HAP-1 (cell line): ENCODE data around the gene OPRL1.
A peak's percentile ranks its signal among the peaks of the same experiment; 100 is the strongest.

Experiments
- DNase-seq, 2 experiments: peaks; one replicate each; pipeline ENCODE4 v3.0.0-alpha.2; 2016 to 2020; ENCODE audit warnings: low spot score in 2 of 2
- H3K27me3 ChIP-seq: fragments of 250-450 bp; sonication (Bioruptor Pico); 2 replicates; pipeline ENCODE4 v1.5.1; 2020; ENCODE audit warnings: low read depth, mild to moderate bottlenecking, moderate library complexity
- H3K36me3 ChIP-seq: fragments of 250-450 bp; sonication (Bioruptor Pico); replicated peaks from 2 replicates; pipeline ENCODE4 v1.5.1; 2020; ENCODE audit warnings: mild to moderate bottlenecking
- H3K4me1 ChIP-seq: fragments of 250-450 bp; sonication (Bioruptor Pico); 2 replicates; pipeline ENCODE4 v1.5.1; 2020; ENCODE audit warnings: mild to moderate bottlenecking
- H3K4me3 ChIP-seq: fragments of 250-450 bp; sonication (Bioruptor Pico); 2 replicates; pipeline ENCODE4 v1.5.1; 2020; ENCODE audit warnings: mild to moderate bottlenecking, moderate library complexity
- H3K9me3 ChIP-seq: fragments of 250-450 bp; sonication (Bioruptor Pico); 2 replicates; pipeline ENCODE4 v1.5.1; 2020; ENCODE audit warnings: mild to moderate bottlenecking, moderate library complexity
- in situ Hi-C: fragments of 300-500 bp; cut with MboI; formaldehyde crosslinking; loops from 3 replicates; pipeline ENCODE4 v1.14.3; 2020; ENCODE audit warnings: low sequenced_read_pairs, inconsistent platforms, mixed read lengths

Gene OPRL1

GRCh38 chr20:64068386-64069208 lies 11.3 kb upstream of the OPRL1 start:
- peaks cover 4% of the 10 kb centered on the region; the same call in 1 of the 2 replicates for H3K4me1 ChIP-seq
- no peak for DNase-seq
- no peak overlapping the region for H3K4me3 ChIP-seq
- H3K9me3 ChIP-seq, result no peaks in the 10 kb centered on the region
- in situ Hi-C loops, result no loop called here
- H3K36me3 ChIP-seq, result peaks cover 1% of the 10 kb centered on the region; the same call in 1 of the 2 replicates
- H3K27me3 ChIP-seq, result no peaks in the 10 kb centered on the region

DNA sequence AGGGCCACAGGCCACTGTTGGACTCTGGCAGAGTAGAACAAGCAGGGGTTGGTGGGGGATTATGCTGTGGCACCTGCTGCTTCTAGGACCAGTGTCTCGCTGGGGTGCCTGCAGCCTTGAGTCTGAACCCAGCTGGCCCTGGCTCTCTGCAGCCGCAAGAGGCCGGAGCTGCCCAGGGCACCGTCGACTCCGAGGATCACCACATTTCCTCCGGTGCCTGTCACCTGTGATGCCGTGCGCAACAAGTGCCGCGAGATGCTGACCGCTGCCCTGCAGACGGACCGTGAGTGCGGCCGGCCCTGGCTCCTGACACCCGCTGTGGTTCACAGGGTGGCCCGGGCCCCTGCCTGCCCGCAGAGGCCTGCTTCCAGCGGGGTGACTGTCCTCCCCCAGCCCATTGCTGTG lies 10.7 kb upstream of the OPRL1 start:
- Histone ChIP-seq H3K27me3 (no peaks in the 10 kb centered on the region), H3K9me3 (no peaks in the 10 kb centered on the region), H3K36me3 (peaks cover 2% of the 10 kb centered on the region; the same call in 1 of the 2 replicates), H3K4me3 (no peak overlapping the region), H3K4me1 (no peaks in the 10 kb centered on the region)
- in situ Hi-C loops, result no loop called here
- no peak for DNase-seq

DNA sequence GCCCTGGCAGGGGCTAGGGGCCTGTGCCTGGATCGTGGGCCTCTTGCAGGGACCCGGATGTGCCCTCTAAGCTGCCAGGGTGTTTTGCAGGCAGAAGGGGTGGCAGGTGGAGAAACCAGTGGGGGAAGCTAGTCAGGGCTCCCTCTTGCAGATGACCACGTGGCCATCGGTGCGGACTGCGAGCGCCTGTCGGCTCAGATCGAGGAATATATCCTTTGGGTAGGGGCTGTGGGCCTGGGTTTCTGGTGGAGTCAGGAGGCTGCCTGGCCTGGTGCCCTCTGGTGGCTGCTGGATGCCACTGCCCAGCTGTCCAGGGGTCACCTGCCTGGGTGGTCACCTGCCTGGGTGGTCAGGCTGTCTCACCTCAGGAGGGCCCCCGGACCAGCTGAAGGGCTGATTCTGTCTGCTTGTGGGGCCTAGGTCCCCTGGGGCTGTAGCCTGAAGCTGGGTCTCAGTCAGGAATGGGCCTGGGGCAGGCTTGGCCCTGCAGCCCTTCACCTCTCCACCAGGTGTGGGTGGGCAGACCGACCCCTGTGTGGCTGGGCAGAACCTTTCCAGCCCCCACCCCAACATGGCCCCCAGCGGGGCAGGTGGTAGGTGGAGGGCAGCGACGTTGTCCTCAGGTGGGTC lies 10.2 kb upstream of the OPRL1 start:
- peak in 1 of 2 experiments; percentile 68 for DNase-seq
- Histone ChIP-seq H3K4me1 (no peaks in the 10 kb centered on the region), H3K36me3 (peaks cover 2% of the 10 kb centered on the region; the same call in 1 of the 2 replicates), H3K27me3 (no peaks in the 10 kb centered on the region), H3K9me3 (no peaks in the 10 kb centered on the region), H3K4me3 (no peak overlapping the region)
- in situ Hi-C loops, result no loop called here

GRCh38 chr20:64070244-64070993 lies 9.5 kb upstream of the OPRL1 start:
- no peaks in the 10 kb centered on the region for H3K27me3 ChIP-seq
- no peaks in the 10 kb centered on the region for H3K4me1 ChIP-seq
- in situ Hi-C loops, result no loop called here
- no peak for DNase-seq
- no peak overlapping the region for H3K4me3 ChIP-seq
- H3K36me3 ChIP-seq, result peaks cover 2% of the 10 kb centered on the region; the same call in 1 of the 2 replicates
- no peaks in the 10 kb centered on the region for H3K9me3 ChIP-seq

DNA sequence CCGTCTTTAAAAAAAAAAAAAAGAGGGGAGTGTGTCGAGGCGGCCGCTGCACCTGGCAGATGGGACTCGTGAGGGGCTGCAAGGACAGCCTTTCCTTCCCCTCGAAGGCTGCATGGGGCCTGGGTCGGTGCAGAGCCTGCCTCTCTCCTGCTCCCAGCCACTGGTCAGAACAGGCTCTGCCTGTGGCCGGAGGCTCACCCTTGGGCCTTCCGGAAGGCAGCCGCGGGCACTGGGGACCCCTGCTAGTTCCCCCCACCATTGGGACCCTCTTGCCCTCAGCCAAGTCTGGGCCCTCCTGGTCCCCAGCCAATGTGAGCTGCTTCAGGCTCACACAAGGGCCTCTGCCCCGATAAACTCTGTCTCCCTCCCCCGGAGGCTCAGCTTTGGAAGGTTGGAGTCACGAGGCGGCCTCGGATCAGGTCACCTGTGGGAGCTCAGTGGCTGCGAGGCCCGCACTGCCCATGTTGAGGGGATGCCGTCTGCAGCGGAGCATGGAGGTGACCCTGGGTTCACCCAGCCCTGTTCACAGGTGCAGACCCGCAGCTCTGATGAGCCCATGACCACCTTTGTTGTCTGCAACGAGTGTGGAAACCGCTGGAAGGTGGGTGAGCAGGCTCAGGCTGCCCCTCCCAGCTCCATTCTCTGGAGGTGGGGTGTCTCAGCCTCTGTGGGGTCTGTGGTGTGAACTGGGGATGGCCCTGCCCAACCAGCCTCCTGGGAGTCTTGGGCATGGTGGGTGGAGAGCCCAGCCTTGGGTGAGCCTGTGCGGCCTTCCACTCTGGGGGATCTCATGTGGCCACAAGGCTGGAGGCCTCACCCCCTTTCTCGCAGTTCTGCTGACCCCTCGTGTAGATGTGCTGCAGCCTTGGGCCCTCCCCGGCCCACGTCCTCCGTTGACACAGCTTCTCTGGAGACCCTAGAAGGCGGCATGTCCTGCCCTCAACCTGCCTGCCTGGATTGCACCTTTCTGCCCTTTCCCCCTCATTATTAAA lies 8.2 kb upstream of the OPRL1 start:
- Histone ChIP-seq H3K36me3 (peaks cover 2% of the 10 kb centered on the region; the same call in 1 of the 2 replicates), H3K9me3 (no peaks in the 10 kb centered on the region), H3K27me3 (no peaks in the 10 kb centered on the region), H3K4me1 (no peaks in the 10 kb centered on the region), H3K4me3 (no peak overlapping the region)
- in situ Hi-C loops, result no loop called here
- no peak for DNase-seq

- H3K4me1 ChIP-seq, result no peaks in the 10 kb centered on the region
- no peaks in the 10 kb centered on the region for H3K9me3 ChIP-seq
- in situ Hi-C loops, result no loop called here
- no peaks in the 10 kb centered on the region for H3K27me3 ChIP-seq
- H3K4me3 ChIP-seq, result no peak overlapping the region
- peaks cover 2% of the 10 kb centered on the region; the same call in 1 of the 2 replicates for H3K36me3 ChIP-seq
- no peak for DNase-seq
Observed at GRCh38 chr20:64072498-64073063, 7.3 kb upstream of the OPRL1 start.

- no peaks in the 10 kb centered on the region for H3K9me3 ChIP-seq
- H3K36me3 ChIP-seq, result peaks cover 2% of the 10 kb centered on the region; the same call in 1 of the 2 replicates
- in situ Hi-C loops, result no loop called here
- no peak overlapping the region for H3K4me3 ChIP-seq
- peaks cover 4% of the 10 kb centered on the region for H3K4me1 ChIP-seq
- no peaks in the 10 kb centered on the region for H3K27me3 ChIP-seq
- no peak for DNase-seq
Observed at GRCh38 chr20:64073476-64074183, 6.3 kb upstream of the OPRL1 start.

DNA sequence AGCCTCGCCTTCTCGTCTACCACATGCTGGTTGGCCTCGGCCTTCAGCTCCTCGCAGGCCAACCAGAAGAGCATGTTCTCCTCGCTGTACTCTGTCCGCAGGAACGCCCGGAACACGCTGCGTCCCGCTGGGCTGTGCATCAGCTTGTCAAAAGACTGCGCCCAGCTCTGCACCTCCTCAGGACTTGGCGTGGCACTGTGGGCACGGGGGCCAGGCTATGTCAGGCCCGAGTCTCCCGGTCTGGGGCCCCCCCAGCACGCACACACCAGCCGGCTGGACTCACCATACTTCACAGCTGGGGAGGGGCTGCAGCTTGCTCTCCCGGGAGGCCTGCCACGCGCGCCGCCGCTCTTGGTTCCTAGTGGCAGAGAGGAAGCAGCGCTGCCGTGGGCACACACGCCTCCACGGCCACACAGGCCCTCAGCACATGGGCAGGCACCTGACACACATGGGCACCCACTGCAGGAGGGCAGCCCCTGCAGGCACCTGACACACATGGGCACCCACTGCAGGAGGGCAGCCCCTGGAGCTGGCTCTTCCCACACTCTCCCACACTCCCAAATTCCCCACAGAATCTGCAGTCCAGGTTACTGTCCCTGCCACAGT lies 5.6 kb upstream of the OPRL1 start:
- Histone ChIP-seq H3K4me3 (no peak overlapping the region), H3K9me3 (no peaks in the 10 kb centered on the region), H3K27me3 (no peaks in the 10 kb centered on the region), H3K36me3 (peaks cover 2% of the 10 kb centered on the region; the same call in 1 of the 2 replicates), H3K4me1 (peaks cover 7% of the 10 kb centered on the region)
- in situ Hi-C loops, result no loop called here
- DNase-seq, result no peak

GRCh38 chr20:64074963-64075362 lies 4.9 kb upstream of the OPRL1 start:
- no peaks in the 10 kb centered on the region for H3K9me3 ChIP-seq
- in situ Hi-C loops, result no loop called here
- no peak for DNase-seq
- H3K36me3 ChIP-seq, result peaks cover 2% of the 10 kb centered on the region; the same call in 1 of the 2 replicates
- no peaks in the 10 kb centered on the region for H3K27me3 ChIP-seq
- no peak overlapping the region for H3K4me3 ChIP-seq
- H3K4me1 ChIP-seq, result peaks cover 7% of the 10 kb centered on the region

- peaks cover 12% of the 10 kb centered on the region for H3K4me1 ChIP-seq
- peaks cover 2% of the 10 kb centered on the region; the same call in 1 of the 2 replicates for H3K36me3 ChIP-seq
- DNase-seq, result no peak
- H3K4me3 ChIP-seq, result no peak overlapping the region
- in situ Hi-C loops, result no loop called here
- no peaks in the 10 kb centered on the region for H3K27me3 ChIP-seq
- no peaks in the 10 kb centered on the region; the same call in 1 of the 2 replicates for H3K9me3 ChIP-seq
Observed at GRCh38 chr20:64075556-64075955, 4.3 kb upstream of the OPRL1 start.

DNA sequence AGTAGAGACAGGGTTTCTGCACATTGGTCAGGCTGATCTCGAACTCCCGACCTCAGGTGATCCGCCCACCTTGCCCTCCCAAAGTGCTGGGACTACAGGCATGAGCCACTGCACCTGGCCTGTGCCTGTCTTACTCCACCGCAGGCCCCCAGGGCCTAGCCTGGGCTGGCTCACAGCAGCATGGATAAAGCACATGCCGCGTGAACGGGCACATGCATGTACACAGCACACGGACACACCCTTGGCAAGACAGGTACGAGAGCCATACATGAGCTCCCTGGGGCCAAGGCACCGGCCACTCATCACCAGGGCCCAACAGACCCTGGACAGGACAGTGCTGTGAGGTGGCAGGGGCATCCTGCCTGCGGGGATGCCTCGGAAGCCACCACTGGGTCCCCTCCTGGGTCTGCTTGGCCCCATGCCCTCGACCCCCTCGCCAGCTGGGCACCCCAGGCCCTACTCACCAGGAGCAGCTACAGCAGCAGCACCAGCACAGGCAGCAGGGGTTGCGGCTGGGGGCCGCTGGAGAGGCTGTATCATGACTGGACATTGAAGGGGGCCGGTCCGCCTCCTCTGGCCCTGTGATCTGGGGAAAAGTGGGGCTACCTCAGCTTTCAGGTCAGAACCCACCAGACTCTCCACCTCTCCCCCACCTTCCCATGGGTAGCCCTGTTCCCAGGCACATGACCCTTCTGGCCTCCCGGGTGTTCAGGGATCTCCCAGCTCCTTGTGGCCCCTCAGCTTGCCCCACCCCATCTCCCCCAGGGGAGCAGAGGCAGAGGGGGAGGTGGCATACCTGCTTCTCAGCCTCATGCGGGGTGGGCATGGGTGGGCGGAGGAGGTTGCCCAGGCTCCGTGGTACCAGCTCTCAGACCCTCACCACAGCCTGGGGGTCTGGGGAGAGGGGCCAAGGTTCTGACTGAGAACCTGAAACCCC lies 3.6 kb upstream of the OPRL1 start:
- Histone ChIP-seq H3K9me3 (no peaks in the 10 kb centered on the region; the same call in 1 of the 2 replicates), H3K27me3 (no peaks in the 10 kb centered on the region), H3K4me3 (no peak overlapping the region), H3K36me3 (peaks cover 2% of the 10 kb centered on the region; the same call in 1 of the 2 replicates), H3K4me1 (peaks cover 12% of the 10 kb centered on the region)
- in situ Hi-C loops, result no loop called here
- DNase-seq, result no peak
